Raji (cell line): ENCODE results near the gene CHSY3.

Source experiments
- POLR2A ChIP-seq: IDR thresholded peaks from 2 replicates; pipeline ENCODE4 v1.6.1; 2011; ENCODE audit warnings: low read depth, low read length, control low read depth; ENCODE audit not compliant: insufficient read depth

Gene CHSY3

GRCh38 chr5:130216286-130216685 is 312.0 kb downstream of the CHSY3 start:
- no peak for TF ChIP-seq POLR2A

DNA sequence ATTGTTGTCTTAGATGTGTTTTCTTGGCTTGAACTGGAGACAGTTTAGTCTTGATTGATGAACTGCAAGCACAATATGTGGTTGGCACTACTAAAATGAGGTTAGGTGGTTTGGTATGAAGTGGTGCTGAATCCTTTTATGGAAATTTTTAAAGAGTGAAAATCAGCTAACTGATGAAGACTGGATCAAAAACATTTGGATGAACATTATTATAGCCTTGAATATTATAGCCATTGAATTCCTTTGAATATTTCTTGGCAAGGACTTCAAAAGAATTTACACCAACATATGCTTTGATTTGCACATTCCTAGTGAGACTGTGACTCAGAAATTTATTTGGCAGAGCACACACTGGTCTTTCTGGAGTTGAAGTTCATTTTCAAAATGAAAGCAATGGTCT is 318.3 kb downstream of the CHSY3 start:
- no peak for TF ChIP-seq POLR2A

DNA sequence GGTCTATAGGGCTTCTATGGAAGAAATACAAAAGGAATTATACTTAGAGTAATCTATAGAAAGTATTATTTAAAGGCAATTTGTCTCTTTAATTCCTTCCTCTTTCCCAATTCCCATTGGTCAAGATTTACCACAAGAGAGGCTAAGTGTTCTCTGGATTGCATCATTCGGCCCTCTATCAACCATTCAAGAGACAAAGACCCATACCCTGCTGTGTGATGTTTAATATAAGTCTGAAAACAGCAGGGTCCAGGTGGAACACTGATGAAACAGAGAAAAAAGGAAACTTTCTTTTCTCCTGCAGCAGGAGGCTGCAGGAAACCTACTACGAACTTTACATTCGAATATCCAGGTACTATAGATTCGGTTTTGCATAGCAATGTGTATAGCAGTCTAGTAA is 323.4 kb downstream of the CHSY3 start:
- no peak for TF ChIP-seq POLR2A

- TF ChIP-seq POLR2A, result no peak
Observed at GRCh38 chr5:130231786-130232185, 327.5 kb downstream of the CHSY3 start.

- no peak for TF ChIP-seq POLR2A
Observed at GRCh38 chr5:130234816-130235215, 330.6 kb downstream of the CHSY3 start.
